ENCODE data around the gene ALDOA.
"Not testable (repeated sequence)": the region's sequence is repeated elsewhere in the genome, so short reads cannot be mapped to it uniquely, and the experiment has no call there.

The ALDOA gene

GRCh38 chr16:30040690-30041089 lies 24.9 kb upstream of the ALDOA start:
- not testable (repeated sequence) for DNase-seq (ENCODE audit: low read depth in 2 of 2, low spot score in 1 of 2)

GRCh38 chr16:30041841-30042240 lies 23.7 kb upstream of the ALDOA start:
- no peak for DNase-seq (ENCODE audit: low read depth in 2 of 2, low spot score in 1 of 2)

DNA sequence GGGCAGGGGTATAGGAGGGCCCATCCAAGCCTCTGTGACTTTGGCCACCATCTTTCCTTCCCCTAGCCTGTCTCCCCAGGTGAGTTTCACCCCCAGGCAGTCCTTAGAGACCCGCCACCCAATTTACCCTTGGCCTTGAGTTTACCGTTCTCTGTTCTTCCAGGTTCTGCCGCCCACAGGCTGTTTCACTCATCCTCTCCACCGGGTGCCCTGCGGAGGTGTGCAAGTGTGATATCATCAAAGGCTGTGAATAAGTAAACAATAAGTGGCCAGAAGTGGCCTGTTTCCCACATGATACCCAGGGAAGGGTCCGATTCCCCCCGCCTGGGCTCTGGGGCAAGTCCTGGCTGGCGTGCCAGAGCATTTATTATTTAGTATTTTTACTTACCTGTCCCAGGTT lies 19.4 kb upstream of the ALDOA start:
- no peak for DNase-seq (ENCODE audit: low read depth in 2 of 2, low spot score in 1 of 2)

- DNase-seq (ENCODE audit: low read depth in 2 of 2, low spot score in 1 of 2) = no peak
These were observed 19.0 kb upstream of the ALDOA start for GRCh38 chr16:30046588-30046987.

GRCh38 chr16:30049871-30050270 lies 15.7 kb upstream of the ALDOA start:
- no peak for DNase-seq (ENCODE audit: low read depth in 2 of 2, low spot score in 1 of 2)

DNA sequence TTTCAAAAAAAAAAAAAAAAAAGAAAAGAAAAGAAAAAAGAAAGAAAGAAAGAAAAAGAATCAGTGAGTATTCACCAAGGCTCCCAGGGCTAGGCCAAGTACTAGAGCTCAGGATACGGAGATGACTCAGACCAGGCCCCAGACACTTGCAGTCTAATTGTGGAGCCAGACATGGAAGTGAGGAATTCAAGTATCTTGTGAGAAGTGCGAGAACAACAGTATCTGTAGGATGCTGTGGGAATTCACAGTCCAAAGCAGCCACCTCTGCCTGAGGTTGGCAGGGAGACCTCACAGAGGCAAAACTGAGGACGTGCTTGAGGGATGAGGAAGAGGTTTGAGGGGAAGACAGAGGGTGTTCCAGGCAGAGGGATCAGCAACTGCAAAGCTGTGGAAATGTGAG lies 14.0 kb upstream of the ALDOA start:
- no peak for DNase-seq (ENCODE audit: low read depth in 2 of 2, low spot score in 1 of 2)

DNA sequence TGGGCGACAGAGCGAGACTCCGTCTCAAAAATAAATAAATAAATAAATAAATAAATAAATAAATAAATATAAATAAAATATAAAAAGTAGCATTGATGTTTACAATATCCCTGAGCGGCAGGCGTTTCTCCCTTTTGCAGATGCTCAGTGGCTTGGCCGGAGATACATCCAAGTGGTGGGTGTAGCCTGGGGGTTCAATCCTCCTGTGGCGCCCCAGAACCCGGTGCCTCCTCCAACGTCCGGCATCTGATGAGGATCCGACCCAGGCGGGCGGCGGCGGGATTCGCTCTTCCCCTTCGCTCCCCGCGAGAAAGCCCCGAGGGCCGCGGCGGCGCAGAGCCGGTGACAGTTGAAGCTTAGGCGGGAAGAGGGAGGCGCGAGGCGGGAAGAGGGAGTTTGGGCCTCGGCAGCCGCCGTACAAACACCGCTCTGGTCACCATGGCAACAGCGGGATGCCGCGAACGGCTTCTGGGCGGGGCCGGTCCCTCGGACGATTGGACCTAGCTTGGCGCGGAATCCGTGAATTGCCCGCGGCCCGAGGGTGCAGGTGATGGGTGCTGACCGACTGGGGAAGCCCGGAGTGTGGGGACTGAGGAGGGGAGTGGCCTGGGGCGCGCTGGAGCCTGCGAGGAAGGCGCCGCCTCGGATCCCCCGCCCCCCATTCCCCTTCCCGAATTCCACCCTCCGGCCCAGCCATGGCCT lies 12.7 kb upstream of the ALDOA start:
- peak; percentile 81 to 87 for DNase-seq (ENCODE audit: low read depth in 2 of 2, low spot score in 1 of 2)

GRCh38 chr16:30053376-30054015 lies 12.1 kb upstream of the ALDOA start:
- DNase-seq (ENCODE audit: low read depth in 2 of 2, low spot score in 1 of 2) = no peak

- DNase-seq (ENCODE audit: low read depth in 2 of 2, low spot score in 1 of 2) = no peak
These were observed 11.1 kb upstream of the ALDOA start for GRCh38 chr16:30054451-30054850.

DNA sequence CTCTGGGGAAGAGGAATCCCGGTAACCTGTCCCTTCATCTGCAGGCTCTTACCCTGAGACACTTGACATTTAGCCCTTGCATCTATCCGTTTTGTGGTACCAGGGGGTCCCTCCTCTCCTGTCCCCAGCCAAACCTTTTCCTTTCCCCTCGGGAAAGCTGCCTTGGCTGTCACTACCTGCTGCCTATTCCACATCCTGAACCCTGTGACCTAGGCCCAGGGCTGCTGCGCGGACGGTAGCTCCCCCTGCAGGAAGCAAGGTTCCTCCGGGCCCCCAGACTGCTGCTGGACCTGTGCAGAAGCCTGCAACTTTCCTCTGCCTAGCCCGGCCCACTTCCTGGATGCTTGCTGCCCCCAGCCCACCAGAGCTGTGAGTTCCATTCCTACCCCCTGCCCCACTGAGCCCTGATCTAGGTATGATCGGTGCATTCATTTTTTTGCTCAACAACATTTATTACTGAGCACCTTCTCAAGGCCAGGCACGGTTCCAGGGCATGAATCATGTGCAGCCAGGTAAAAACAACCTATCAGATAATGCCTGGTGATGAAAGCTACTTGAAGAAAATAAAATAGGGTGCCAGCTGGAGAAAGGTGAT lies 10.5 kb upstream of the ALDOA start:
- no peak for DNase-seq (ENCODE audit: low read depth in 2 of 2, low spot score in 1 of 2)

DNA sequence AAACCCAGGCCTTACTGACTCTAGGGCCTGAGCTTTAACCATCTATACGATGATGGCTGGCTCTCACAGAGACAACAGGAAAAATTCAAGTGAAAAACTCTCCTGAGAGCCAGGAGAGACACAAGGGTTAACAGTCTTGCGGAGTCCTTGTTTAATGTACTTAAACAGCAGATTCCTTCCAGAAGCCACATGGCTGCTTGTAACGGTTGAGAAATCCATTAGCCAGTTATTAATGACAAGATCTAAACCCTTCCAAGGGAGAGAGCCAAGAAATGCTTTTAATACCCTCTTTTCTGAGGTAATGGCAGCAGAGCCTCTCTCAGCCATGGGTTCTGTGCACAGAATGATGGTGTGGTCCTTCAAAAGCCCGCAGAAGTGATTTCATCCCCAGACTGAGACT lies 5.2 kb upstream of the ALDOA start:
- no peak for DNase-seq (ENCODE audit: low read depth in 2 of 2, low spot score in 1 of 2)

DNA sequence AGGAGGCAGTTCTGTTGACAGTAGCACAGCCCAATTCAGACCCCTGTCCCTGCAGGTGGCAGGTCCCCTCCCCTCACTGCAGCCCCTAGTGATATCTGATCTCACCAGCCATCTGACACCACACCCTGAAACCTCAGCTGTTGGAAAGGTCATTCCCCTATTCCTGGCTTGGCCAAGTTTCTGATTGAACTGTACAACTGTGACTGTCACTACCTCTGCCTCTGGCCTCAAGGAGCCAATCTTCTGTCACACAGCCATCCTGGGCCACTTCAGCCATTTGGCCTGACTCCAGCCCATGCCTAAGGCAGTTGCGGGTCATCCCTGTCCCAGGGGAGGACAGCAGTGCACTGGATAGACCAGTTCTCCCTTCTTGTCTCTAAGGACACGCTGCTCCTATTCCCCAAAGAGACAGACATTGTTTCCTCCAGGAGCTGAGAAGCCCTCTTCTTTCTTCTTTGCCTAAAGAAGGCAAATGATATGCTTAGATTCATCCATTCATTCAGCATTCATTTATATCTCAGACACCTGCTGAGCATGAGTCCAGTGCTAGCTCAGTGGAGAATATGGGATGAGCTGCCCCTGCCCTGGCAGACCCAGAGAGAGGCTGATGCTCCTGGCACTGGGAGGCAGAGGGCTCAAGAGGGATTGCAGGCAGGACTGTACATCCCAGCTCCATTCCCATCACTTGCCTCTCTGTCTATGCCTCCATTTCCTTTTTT lies 4.6 kb upstream of the ALDOA start:
- no peak for DNase-seq (ENCODE audit: low read depth in 2 of 2, low spot score in 1 of 2)

DNA sequence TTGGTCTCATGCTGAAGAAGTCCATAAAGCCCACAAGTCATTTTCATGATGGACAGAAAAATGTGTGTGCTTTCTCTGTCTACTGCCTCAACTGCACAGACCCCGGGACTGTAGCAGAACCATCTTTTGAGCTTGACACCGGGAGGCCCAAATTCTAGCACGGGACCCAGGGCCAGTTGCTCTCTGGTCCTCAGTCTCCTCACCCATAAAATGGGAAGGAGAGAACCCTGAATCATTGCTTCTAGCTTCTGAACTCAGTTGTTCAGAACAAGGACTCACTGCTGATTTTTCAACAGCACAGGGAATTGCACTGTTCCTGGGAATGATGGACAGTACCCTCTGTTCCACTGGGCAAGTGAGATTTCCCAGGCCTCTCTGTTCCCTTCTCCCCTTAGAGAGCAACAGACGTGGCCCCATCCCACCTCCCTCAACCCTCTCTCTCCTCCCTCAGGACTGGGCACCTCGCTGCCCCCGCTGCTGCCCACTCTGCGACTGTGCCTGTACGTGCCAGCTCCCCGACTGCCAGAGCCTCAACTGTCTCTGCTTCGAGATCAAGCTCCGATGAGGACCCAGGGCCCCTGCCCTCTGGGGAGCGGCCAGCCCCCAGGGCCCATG lies 2.2 kb upstream of the ALDOA start:
- no peak for DNase-seq (ENCODE audit: low read depth in 2 of 2, low spot score in 1 of 2)

GRCh38 chr16:30063893-30064728 lies 1.4 kb upstream of the ALDOA start:
- peak; percentile 43 to 47 for DNase-seq (ENCODE audit: low read depth in 2 of 2, low spot score in 1 of 2)

- no peak for DNase-seq (ENCODE audit: low read depth in 2 of 2, low spot score in 1 of 2)
These were observed 845 bp upstream of the ALDOA start for GRCh38 chr16:30064729-30065101.

DNA sequence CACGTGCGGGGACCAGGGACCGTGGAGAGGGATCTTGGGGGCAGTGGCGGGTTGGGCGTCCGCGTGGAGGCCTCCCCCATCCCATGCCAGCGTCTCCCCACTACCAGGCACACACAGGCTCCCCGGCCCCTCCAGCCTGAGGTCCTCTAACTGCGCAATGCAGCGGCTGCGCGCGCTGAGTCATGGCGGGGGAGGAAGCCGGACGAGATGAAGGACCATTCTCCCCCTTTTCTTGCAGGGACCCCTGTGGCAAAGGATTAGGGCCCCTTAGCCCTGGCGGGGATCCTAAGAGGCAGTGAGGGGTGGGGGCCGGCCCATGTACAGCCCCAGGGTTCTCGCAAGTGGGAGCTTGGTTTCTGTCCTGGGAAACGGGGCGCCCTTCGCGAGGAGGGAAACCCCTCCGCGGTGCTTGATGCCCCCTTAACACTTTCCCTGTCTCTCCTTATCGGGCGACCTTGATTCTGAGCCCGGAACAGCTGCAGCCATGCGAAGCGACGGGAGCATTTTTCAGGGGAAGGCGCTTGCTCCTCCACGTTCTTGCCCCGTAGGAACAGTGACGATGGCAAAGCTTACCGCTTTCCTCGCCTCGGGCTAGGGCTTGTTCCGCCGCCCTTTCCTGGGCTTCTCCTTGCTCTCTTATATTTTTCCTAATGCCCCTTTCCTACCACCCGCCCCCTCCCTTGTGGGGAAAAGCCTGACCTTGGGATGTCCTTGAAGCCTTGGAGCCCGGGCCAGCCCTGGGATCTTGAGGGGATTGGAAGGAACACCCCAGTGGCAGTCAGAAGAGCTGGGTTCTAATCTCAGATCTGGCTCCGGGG lies 592 bp downstream of the ALDOA start:
- no peak for DNase-seq (ENCODE audit: low read depth in 2 of 2, low spot score in 1 of 2)

- DNase-seq (ENCODE audit: low read depth in 2 of 2, low spot score in 1 of 2) = no peak
These were observed 1.4 kb downstream of the ALDOA start for GRCh38 chr16:30066761-30067583.

DNA sequence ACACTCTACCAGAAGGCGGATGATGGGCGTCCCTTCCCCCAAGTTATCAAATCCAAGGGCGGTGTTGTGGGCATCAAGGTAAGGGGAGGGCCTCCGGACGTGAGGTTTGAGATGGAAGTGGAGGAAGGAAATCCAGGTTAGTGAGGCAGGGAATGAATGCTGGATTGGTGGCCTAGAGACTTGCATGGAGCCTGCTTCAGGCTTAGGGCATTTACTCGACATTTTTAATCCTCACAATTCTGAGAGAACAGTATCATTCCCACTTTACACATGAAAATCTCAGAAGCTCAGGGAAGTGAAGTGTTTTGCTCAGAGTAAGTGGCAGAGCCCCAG lies 2.0 kb downstream of the ALDOA start:
- no peak for DNase-seq (ENCODE audit: low read depth in 2 of 2, low spot score in 1 of 2)

DNA sequence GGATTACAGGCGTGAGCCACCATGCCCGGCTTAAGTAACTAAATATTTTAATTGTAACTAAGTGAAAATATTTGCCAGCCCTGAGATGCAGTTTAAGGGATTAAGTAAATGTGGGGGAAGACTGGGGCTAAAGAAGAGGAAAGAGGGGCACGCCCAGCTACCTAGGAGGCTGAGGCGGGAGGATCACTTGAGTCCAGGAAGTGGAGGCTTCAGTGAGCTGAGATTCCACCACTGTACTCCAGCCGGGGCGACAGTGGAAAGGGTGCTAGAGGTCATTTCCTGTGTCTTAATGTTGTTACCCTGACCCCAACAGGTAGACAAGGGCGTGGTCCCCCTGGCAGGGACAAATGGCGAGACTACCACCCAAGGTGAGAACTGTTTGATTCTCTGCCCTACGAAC lies 2.8 kb downstream of the ALDOA start:
- DNase-seq (ENCODE audit: low read depth in 2 of 2, low spot score in 1 of 2) = no peak

Measured in stimulated activated CD8-positive, alpha-beta memory T cell treated with anti-CD3 and anti-CD28 coated beads, Interleukin-4, amount 100 ng/mL, for 4 hours (primary cell).